Vein endothelial cell (primary cell): ENCODE data around the gene OLA1. TPM values are rescaled to one million over a fixed set of nuclear protein-coding genes. Genes with fewer than 3 reads are reported as not detected.

Experiments used
- small RNA-seq: library from RNA; depleted of rRNA; stranded (forward); fragments of <200 nt; gene quantifications from one replicate; pipeline ENCODE3, GENCODE V24; 2012
- total RNA-seq: library from RNA; depleted of rRNA; stranded (reverse); fragments of >200 nt; gene quantifications from 2 replicates; pipeline ENCODE4 v1.2.3, GENCODE V29; 2012

OLA1 gene
- total RNA-seq: 87.2 and 134 TPM in 2 replicates

GRCh38 chr2:174248187-174248997 is at the start of gene OLA1:
Gene OLA1, minus strand, starts transcription at chr2:174248532. Its CDS starts 1,717 bp downstream, at chr2:174246815.

Small RNAs within 50 kb of the gene (small RNA-seq; reads per million reads assigned to genes)
- gene RF00019: not detected

Other genes starting within 250 kb of the OLA1 start
- not detected in 2 replicates for gene SP9, start 86.4 kb upstream of the OLA1 start, total RNA-seq
- gene SCRN3, start 147.2 kb upstream of the OLA1 start, total RNA-seq: 18.3 and 21.5 TPM in 2 replicates
- gene GPR155, start 238.5 kb upstream of the OLA1 start, total RNA-seq: 0.98 and 1.4 TPM in 2 replicates